Neuronal stem cell (in vitro differentiated cells): ENCODE data around the gene PARD3.

ENCODE experiments used
- DNase-seq: peaks from one replicate; pipeline ENCODE4 v3.0.0-alpha.2; 2013; ENCODE audit warnings: low spot score
- H2AFZ ChIP-seq: one replicate; pipeline ENCODE4 v1.6.1; 2013; ENCODE audit warnings: mild to moderate bottlenecking, low read length, inconsistent platforms
- H2AK5ac ChIP-seq: 2 replicates; pipeline ENCODE4 v1.6.1; 2013; ENCODE audit warnings: low read depth, mild to moderate bottlenecking, inconsistent platforms, low read length, moderate library complexity, mixed read lengths
- H2BK120ac ChIP-seq: 2 replicates; pipeline ENCODE4 v1.6.1; 2013; ENCODE audit warnings: low read depth, mild to moderate bottlenecking, inconsistent platforms, low read length, moderate library complexity, mixed read lengths
- H2BK12ac ChIP-seq: one replicate; pipeline ENCODE4 v1.6.1; 2013; ENCODE audit warnings: low read length, inconsistent platforms
- H2BK15ac ChIP-seq: 2 replicates; pipeline ENCODE4 v1.6.1; 2013; ENCODE audit warnings: mild to moderate bottlenecking, low read length, inconsistent platforms, mixed read lengths
- H2BK5ac ChIP-seq: one replicate; pipeline ENCODE4 v1.6.1; 2013; ENCODE audit warnings: inconsistent platforms, mild to moderate bottlenecking, low read length, moderate library complexity
- H3K14ac ChIP-seq: one replicate; pipeline ENCODE4 v1.6.1; 2013; ENCODE audit warnings: low read length, inconsistent platforms
- H3K18ac ChIP-seq: 2 replicates; pipeline ENCODE4 v1.6.1; 2013; ENCODE audit warnings: low read length, inconsistent platforms
- H3K23ac ChIP-seq: 2 replicates; pipeline ENCODE4 v1.6.1; 2013; ENCODE audit warnings: low read depth, mild to moderate bottlenecking, mixed read lengths, low read length, inconsistent platforms; ENCODE audit not compliant: poor library complexity
- H3K27ac ChIP-seq: replicated peaks from 3 replicates; pipeline ENCODE4 v1.5.1; 2013; ENCODE audit warnings: low read length, inconsistent platforms
- H3K27me3 ChIP-seq, 3 experiments: 2 replicates each; pipeline ENCODE4 v1.6.1; 2013; ENCODE audit warnings: low read length in 3 of 3, mild to moderate bottlenecking in 2 of 3, inconsistent platforms in 1 of 3, low read depth in 1 of 3, mixed read lengths in 1 of 3, moderate library complexity in 1 of 3; ENCODE audit not compliant: control insufficient read depth in 3 of 3, insufficient read depth in 3 of 3
- H3K36me3 ChIP-seq, 2 donors: replicated peaks in 1 of 2; 2 replicates each; pipeline ENCODE4 v1.6.1; 2013; ENCODE audit warnings: low read length in 2 of 2; ENCODE audit not compliant: control insufficient read depth in 2 of 2, insufficient read depth in 2 of 2
- H3K4ac ChIP-seq: 2 replicates; pipeline ENCODE4 v1.6.1; 2013; ENCODE audit warnings: inconsistent platforms, mild to moderate bottlenecking, low read length, moderate library complexity
- H3K4me1 ChIP-seq, 2 donors: 1 replicate in 1 of 2; 2 replicates in 1 of 2; pipeline ENCODE4 v1.6.1; 2013; ENCODE audit warnings: low read length in 2 of 2, low read depth in 1 of 2; ENCODE audit not compliant: control insufficient read depth in 2 of 2, insufficient read depth in 1 of 2
- H3K4me2 ChIP-seq: one replicate; pipeline ENCODE4 v1.6.1; 2013; ENCODE audit warnings: mild to moderate bottlenecking, low read length, inconsistent platforms; ENCODE audit not compliant: insufficient read depth, poor library complexity, severe bottlenecking
- H3K4me3 ChIP-seq, 2 donors: 2 replicates each; pipeline ENCODE4 v1.5.1; 2013; ENCODE audit warnings: low read length in 2 of 2, mild to moderate bottlenecking in 2 of 2, inconsistent platforms in 1 of 2, moderate library complexity in 1 of 2
- H3K79me1 ChIP-seq: one replicate; pipeline ENCODE4 v1.6.1; 2013; ENCODE audit warnings: low read depth, mild to moderate bottlenecking, inconsistent platforms, low read length, moderate library complexity
- H3K9ac ChIP-seq: one replicate; pipeline ENCODE4 v1.6.1; 2013; ENCODE audit warnings: mild to moderate bottlenecking, low read depth, low read length, inconsistent platforms; ENCODE audit not compliant: poor library complexity
- H3K9me3 ChIP-seq, 2 donors: replicated peaks in 1 of 2; 2 replicates each; pipeline versions ENCODE3 to v1.6.1; 2013; ENCODE audit warnings: low read length in 2 of 2, mild to moderate bottlenecking in 2 of 2, inconsistent platforms in 1 of 2, low read depth in 1 of 2, mixed read lengths in 1 of 2, moderate library complexity in 1 of 2; ENCODE audit not compliant: control insufficient read depth in 2 of 2, insufficient read depth in 1 of 2
- H4K8ac ChIP-seq: one replicate; pipeline ENCODE4 v1.6.1; 2013; ENCODE audit warnings: low read depth, mild to moderate bottlenecking, inconsistent platforms, low read length, moderate library complexity
- H4K91ac ChIP-seq: one replicate; pipeline ENCODE4 v1.6.1; 2013; ENCODE audit warnings: low read length, low read depth, mild to moderate bottlenecking, inconsistent platforms; ENCODE audit not compliant: poor library complexity
- WGBS, 2 donors: extraction: QIAGEN DNeasy Blood & Tissue Kit; methylation state at CpG; one replicate each; pipeline ENCODE4 v1.1.7; 2013; ENCODE audit warnings: missing lambda C conversion rate in 2 of 2, mixed read lengths in 1 of 2; ENCODE audit not compliant: insufficient read length in 2 of 2, insufficient replicate concordance in 1 of 2; ENCODE audit errors: extremely low coverage in 2 of 2; 5-methylcytosine and 5-hydroxymethylcytosine counted together

The PARD3 gene

GRCh38 chr10:34161777-34162370 is 653.2 kb downstream of the PARD3 start:
- Histone ChIP-seq H3K27ac (no peak overlapping the region), H2BK120ac (no peak overlapping the region), H2AK5ac (no peak overlapping the region), H3K36me3 (no peaks in the 10 kb centered on the region), H3K4me1 (no peaks in the 10 kb centered on the region), H3K23ac (no peak overlapping the region), H3K9ac (no peak overlapping the region), H3K9me3 (peaks cover 0 to 16% of the 10 kb centered on the region in 2 donors), H4K91ac (no peak overlapping the region), H3K27me3 (no peaks in the 10 kb centered on the region), H3K4ac (no peak overlapping the region), H4K8ac (no peak overlapping the region), H3K14ac (no peak overlapping the region), H2BK15ac (no peak overlapping the region), H3K18ac (no peak overlapping the region), H2BK5ac (no peak overlapping the region), H3K79me1 (no peaks in the 10 kb centered on the region), H3K4me2 (no peak overlapping the region), H2BK12ac (no peak overlapping the region), H3K4me3 (no peak overlapping the region), H2AFZ (no peak overlapping the region)
- DNase-seq = no peak
- WGBS, 2 donors = no CpG with 5 or more reads among the region's 7 CpGs

- Histone ChIP-seq H3K4me2 (no peak overlapping the region), H2BK5ac (no peak overlapping the region), H2BK120ac (no peak overlapping the region), H3K27me3 (no peaks in the 10 kb centered on the region), H3K18ac (no peak overlapping the region), H3K9ac (no peak overlapping the region), H3K14ac (no peak overlapping the region), H2BK15ac (no peak overlapping the region), H3K79me1 (no peaks in the 10 kb centered on the region), H3K27ac (no peak overlapping the region), H4K8ac (no peak overlapping the region), H4K91ac (no peak overlapping the region), H3K4ac (no peak overlapping the region), H3K23ac (no peak overlapping the region), H3K36me3 (no peaks in the 10 kb centered on the region), H2AFZ (no peak overlapping the region), H3K4me1 (no peaks in the 10 kb centered on the region), H2BK12ac (no peak overlapping the region), H3K4me3 (no peak overlapping the region), H3K9me3 (peaks cover 0 to 16% of the 10 kb centered on the region in 2 donors), H2AK5ac (no peak overlapping the region)
- WGBS, 2 donors = no CpG with 5 or more reads among the region's 3 CpGs
- no peak for DNase-seq
These were observed 654.5 kb downstream of the PARD3 start for GRCh38 chr10:34160595-34160994.

DNA sequence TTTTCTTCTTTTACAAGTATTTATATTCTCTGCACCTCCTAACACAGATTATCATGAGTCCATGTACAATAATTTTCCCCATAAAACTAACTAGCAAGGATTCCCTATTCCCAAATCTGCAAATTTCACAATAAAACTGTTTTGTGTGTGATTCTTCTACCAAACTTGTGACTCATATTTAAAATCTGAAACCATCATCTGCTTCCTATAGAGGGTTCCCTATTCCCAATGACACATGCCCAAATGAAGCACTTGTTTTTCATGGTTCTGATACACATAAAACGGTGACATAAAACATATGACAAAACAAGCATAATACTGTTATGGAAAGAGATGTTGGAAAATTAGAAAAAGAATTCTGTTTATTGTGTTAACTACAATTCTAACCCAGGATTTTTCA is 657.6 kb downstream of the PARD3 start:
- peaks cover 0 to 9% of the 10 kb centered on the region in 2 donors for H3K9me3 ChIP-seq
- H3K18ac ChIP-seq = no peak overlapping the region
- no peaks in the 10 kb centered on the region for H3K79me1 ChIP-seq
- H2BK15ac ChIP-seq = no peak overlapping the region
- H2BK12ac ChIP-seq = no peak overlapping the region
- H3K27me3 ChIP-seq = no peaks in the 10 kb centered on the region
- no peaks in the 10 kb centered on the region for H3K4me1 ChIP-seq
- H3K27ac ChIP-seq = no peak overlapping the region
- H2BK120ac ChIP-seq = no peak overlapping the region
- H3K4me3 ChIP-seq = no peak overlapping the region
- no peak overlapping the region for H2BK5ac ChIP-seq
- no peak overlapping the region for H2AK5ac ChIP-seq
- H3K23ac ChIP-seq = no peak overlapping the region
- no peak overlapping the region for H4K8ac ChIP-seq
- H3K4ac ChIP-seq = no peak overlapping the region
- no peak overlapping the region for H4K91ac ChIP-seq
- no peak for DNase-seq
- no peak overlapping the region for H3K4me2 ChIP-seq
- no peaks in the 10 kb centered on the region for H3K36me3 ChIP-seq
- no peak overlapping the region for H3K9ac ChIP-seq
- WGBS, 2 donors = no CpG with 5 or more reads among the region's 1 CpG
- H2AFZ ChIP-seq = no peak overlapping the region
- no peak overlapping the region for H3K14ac ChIP-seq

- no peaks in the 10 kb centered on the region for H3K27me3 ChIP-seq
- no CpG with 5 or more reads among the region's 6 CpGs for WGBS, 2 donors
- no peak overlapping the region for H3K9ac ChIP-seq
- no peak overlapping the region for H2BK5ac ChIP-seq
- no peak overlapping the region for H3K4ac ChIP-seq
- no peak for DNase-seq
- no peak overlapping the region for H2AFZ ChIP-seq
- no peak overlapping the region for H3K27ac ChIP-seq
- no peak overlapping the region for H2BK15ac ChIP-seq
- H3K4me3 ChIP-seq = no peak overlapping the region
- no peak overlapping the region for H3K4me2 ChIP-seq
- no peak overlapping the region for H3K18ac ChIP-seq
- no peaks in the 10 kb centered on the region for H3K79me1 ChIP-seq
- no peak overlapping the region for H4K91ac ChIP-seq
- no peaks in the 10 kb centered on the region for H3K36me3 ChIP-seq
- H3K23ac ChIP-seq = no peak overlapping the region
- H2AK5ac ChIP-seq = no peak overlapping the region
- H3K14ac ChIP-seq = no peak overlapping the region
- H3K9me3 ChIP-seq = peaks cover 0 to 3% of the 10 kb centered on the region in 2 donors
- no peak overlapping the region for H2BK120ac ChIP-seq
- no peak overlapping the region for H2BK12ac ChIP-seq
- no peak overlapping the region for H4K8ac ChIP-seq
- H3K4me1 ChIP-seq = no peaks in the 10 kb centered on the region
These were observed 658.2 kb downstream of the PARD3 start for GRCh38 chr10:34156781-34157425.
